GM04504 (cell line): Measurements from ENCODE around the gene KCNH4.
"Not testable (repeated sequence)": the region's sequence is repeated elsewhere in the genome, so short reads cannot be mapped to it uniquely, and the experiment has no call there.

ENCODE experiments used
- DNase-seq: peaks from one replicate; pipeline ENCODE4 v3.0.0-alpha.2; 2012; ENCODE audit warnings: low read depth

The KCNH4 gene

GRCh38 chr17:42193969-42194899, 13.3 kb upstream of the KCNH4 start, which contains the start of gene GHDC:
TSS of gene GHDC (minus strand) at chr17:42194494. CDS start at chr17:42193581, 913 bp downstream.
- peak; percentile 35 for DNase-seq

GRCh38 chr17:42193216-42193968, 12.4 kb upstream of the KCNH4 start:
- no peak for DNase-seq

- DNase-seq, result no peak
These were observed 11.5 kb upstream of the KCNH4 start for GRCh38 chr17:42192189-42193126.

- no peak for DNase-seq
These were observed 10.3 kb upstream of the KCNH4 start for GRCh38 chr17:42191275-42191608.

- no peak for DNase-seq
These were observed 9.7 kb upstream of the KCNH4 start for GRCh38 chr17:42190491-42191274.

GRCh38 chr17:42189651-42189965, 8.7 kb upstream of the KCNH4 start:
- DNase-seq, result no peak

GRCh38 chr17:42188749-42189650, 8.1 kb upstream of the KCNH4 start:
- DNase-seq, result no peak

- DNase-seq, result no peak
These were observed 6.9 kb upstream of the KCNH4 start for GRCh38 chr17:42187833-42188232.

- DNase-seq, result not testable (repeated sequence)
These were observed 5.2 kb upstream of the KCNH4 start for GRCh38 chr17:42186191-42186590.

GRCh38 chr17:42185621-42185930, 4.6 kb upstream of the KCNH4 start:
- no peak for DNase-seq

GRCh38 chr17:42184713-42185620, 4.0 kb upstream of the KCNH4 start, which contains the start of gene HCRT:
TSS of gene HCRT (minus strand) at chr17:42185452. CDS start at chr17:42185365, 87 bp downstream.
- DNase-seq, result no peak

GRCh38 chr17:42183741-42184711, 3.1 kb upstream of the KCNH4 start:
- peak; percentile 25 for DNase-seq

- DNase-seq, result no peak
These were observed 2.2 kb upstream of the KCNH4 start for GRCh38 chr17:42182927-42183734.

- DNase-seq, result no peak
These were observed 887 bp upstream of the KCNH4 start for GRCh38 chr17:42181851-42182207.

GRCh38 chr17:42180411-42180921, 476 bp downstream of the KCNH4 start:
- DNase-seq, result no peak

GRCh38 chr17:42179911-42180410, 981 bp downstream of the KCNH4 start:
- DNase-seq, result no peak

- DNase-seq, result no peak
These were observed 1.6 kb downstream of the KCNH4 start for GRCh38 chr17:42179335-42179734.
